ENCODE data around the gene SLC46A2.

- TF ChIP-seq CTCF (IDR thresholded peaks at IDR 0.05; ENCODE audit: insufficient read depth, low read length, poor library complexity, severe bottlenecking): no peak
- no peak for TF ChIP-seq EZH2phosphoT487 (conservative IDR thresholded peaks at IDR 0.05; ENCODE audit: low read length)
These were observed 22.2 kb downstream of the SLC46A2 start for GRCh38 chr9:112868461-112868860.
